Osteoblast (primary cell): ENCODE data around the gene RRP15. TPM values are rescaled to one million over a fixed set of nuclear protein-coding genes. Genes with fewer than 3 reads are reported as not detected.
A peak's percentile ranks its signal among the peaks of the same experiment; 100 is the strongest.

Source experiments
- DNase-seq: peaks from one replicate; pipeline ENCODE4 v3.0.0; 2011; ENCODE audit warnings: low spot score, mixed read lengths; ENCODE audit not compliant: insufficient read length; ENCODE audit errors: missing footprints
- H2AFZ ChIP-seq: 2 replicates; pipeline ENCODE4 v1.6.0; 2011; ENCODE audit warnings: mild to moderate bottlenecking, low read length
- H3K27ac ChIP-seq: 2 replicates; pipeline ENCODE4 v1.5.1; 2011; ENCODE audit warnings: mild to moderate bottlenecking, low read depth, low read length, moderate library complexity
- H3K27me3 ChIP-seq: 2 replicates; pipeline ENCODE4 v1.6.0; 2012; ENCODE audit warnings: mild to moderate bottlenecking, control low read depth, inconsistent platforms, low read length, moderate library complexity; ENCODE audit not compliant: insufficient read depth
- H3K36me3 ChIP-seq: 2 replicates; pipeline ENCODE4 v1.5.1; 2011; ENCODE audit warnings: mild to moderate bottlenecking, low read length, control low read depth, moderate library complexity; ENCODE audit not compliant: insufficient read depth
- H3K4me1 ChIP-seq: 2 replicates; pipeline ENCODE4 v1.5.1; 2011; ENCODE audit warnings: mild to moderate bottlenecking, low read length, control low read depth, moderate library complexity; ENCODE audit not compliant: insufficient read depth
- H3K4me2 ChIP-seq: 2 replicates; pipeline ENCODE4 v1.6.0; 2011; ENCODE audit warnings: mild to moderate bottlenecking, low read length; ENCODE audit not compliant: insufficient read depth
- H3K4me3 ChIP-seq: fragments of 200-600 bp; sonication (generic); 3 replicates; pipeline ENCODE4 v1.5.1; 2012; ENCODE audit warnings: mild to moderate bottlenecking, low read length, inconsistent platforms; ENCODE audit not compliant: insufficient read depth
- H3K79me2 ChIP-seq: 2 replicates; pipeline ENCODE4 v1.6.0; 2012; ENCODE audit warnings: mild to moderate bottlenecking, low read length, control low read depth, inconsistent platforms; ENCODE audit not compliant: insufficient read depth
- H3K9me3 ChIP-seq: 2 replicates; pipeline ENCODE4 v1.5.1; 2011; ENCODE audit warnings: low read depth, low read length, control low read depth
- H4K20me1 ChIP-seq: 2 replicates; pipeline ENCODE4 v1.6.0; 2012; ENCODE audit warnings: mild to moderate bottlenecking, low read length, control low read depth; ENCODE audit not compliant: insufficient read depth
- CTCF ChIP-seq: IDR thresholded peaks from 2 replicates; pipeline ENCODE4 v1.5.1; 2011; ENCODE audit warnings: mild to moderate bottlenecking, low read depth, low read length, moderate library complexity; ENCODE audit errors: extremely low read depth
- total RNA-seq: library from RNA; depleted of rRNA; stranded (reverse); fragments of >200 nt; gene quantifications from 2 replicates; pipeline ENCODE4 v1.2.3, GENCODE V29; 2012

The RRP15 gene
- total RNA-seq, 1 donor = 10.9 TPM

GRCh38 chr1:218357893-218358232, 72.8 kb downstream of the RRP15 start:
- TF ChIP-seq CTCF = no peak
- Histone ChIP-seq H3K27me3 (no peaks in the 10 kb centered on the region), H3K4me3 (no peak overlapping the region), H3K9me3 (no peaks in the 10 kb centered on the region), H3K4me2 (peak overlapping the region; percentile 12), H3K79me2 (peaks cover 76% of the 10 kb centered on the region), H3K36me3 (peaks cover 9% of the 10 kb centered on the region), H3K27ac (no peak overlapping the region), H3K4me1 (peaks cover 8% of the 10 kb centered on the region), H4K20me1 (peaks cover under 1% of the 10 kb centered on the region), H2AFZ (no peak overlapping the region)
- DNase-seq = no peak

- H3K36me3 ChIP-seq = peaks cover 6% of the 10 kb centered on the region
- no peak for DNase-seq
These were observed 76.4 kb downstream of the RRP15 start for GRCh38 chr1:218361298-218362065.

GRCh38 chr1:218362418-218363076, 77.5 kb downstream of the RRP15 start:
- H3K27me3 ChIP-seq = no peaks in the 10 kb centered on the region
- H3K9me3 ChIP-seq = no peaks in the 10 kb centered on the region
- H3K79me2 ChIP-seq = peaks cover 60% of the 10 kb centered on the region
- H3K4me1 ChIP-seq = peaks cover 26% of the 10 kb centered on the region
- H3K4me3 ChIP-seq = no peak overlapping the region
- peaks cover 12% of the 10 kb centered on the region for H3K36me3 ChIP-seq
- no peak overlapping the region for H3K27ac ChIP-seq
- no peak overlapping the region for H3K4me2 ChIP-seq
- TF ChIP-seq CTCF = no peak
- no peak for DNase-seq
- H4K20me1 ChIP-seq = no peaks in the 10 kb centered on the region
- H2AFZ ChIP-seq = no peak overlapping the region

More at GRCh38 chr1:218361298-218362065, 76.4 kb downstream of the RRP15 start:
- Histone ChIP-seq H3K27ac (no peak overlapping the region), H3K4me2 (no peak overlapping the region), H3K9me3 (no peaks in the 10 kb centered on the region), H3K79me2 (peaks cover 63% of the 10 kb centered on the region), H3K4me1 (peaks cover 30% of the 10 kb centered on the region), H3K27me3 (no peaks in the 10 kb centered on the region), H3K4me3 (no peak overlapping the region), H4K20me1 (no peaks in the 10 kb centered on the region), H2AFZ (no peak overlapping the region)
- peak; percentile 81 for TF ChIP-seq CTCF

GRCh38 chr1:218363141-218363540, 78.0 kb downstream of the RRP15 start:
- no peak overlapping the region for H3K4me3 ChIP-seq
- H3K27ac ChIP-seq = no peak overlapping the region
- no peaks in the 10 kb centered on the region for H3K27me3 ChIP-seq
- peaks cover 22% of the 10 kb centered on the region for H3K4me1 ChIP-seq
- no peaks in the 10 kb centered on the region for H3K9me3 ChIP-seq
- no peak for DNase-seq
- H3K4me2 ChIP-seq = no peak overlapping the region
- peaks cover 12% of the 10 kb centered on the region for H3K36me3 ChIP-seq
- H4K20me1 ChIP-seq = no peaks in the 10 kb centered on the region
- no peak for TF ChIP-seq CTCF
- H3K79me2 ChIP-seq = peaks cover 55% of the 10 kb centered on the region
- no peak overlapping the region for H2AFZ ChIP-seq
